H4 (cell line): Measurements from ENCODE around the gene JAZF1. TPM values are rescaled to one million over a fixed set of nuclear protein-coding genes. Genes with fewer than 3 reads are reported as not detected.
A peak's percentile ranks its signal among the peaks of the same experiment; 100 is the strongest.

Experiments used
- DNase-seq: peaks from one replicate; pipeline ENCODE4 v3.0.0-alpha.2; 2015; ENCODE audit warnings: low spot score
- total RNA-seq: library from RNA; depleted of rRNA; stranded (reverse); fragments of >200 nt; shearing (Covaris generic); gene quantifications from 2 replicates; pipeline ENCODE4 v1.2.3, GENCODE V29; 2014

The JAZF1 gene
- total RNA-seq, 1 experiment from 2014 or later = 20.6 TPM

GRCh38 chr7:27969346-27969745, 211.2 kb downstream of the JAZF1 start:
- DNase-seq = no peak

- no peak for DNase-seq
Measured at GRCh38 chr7:27967639-27968038, 213.0 kb downstream of the JAZF1 start.

GRCh38 chr7:27966219-27966780, 214.3 kb downstream of the JAZF1 start:
- DNase-seq = no peak

GRCh38 chr7:27965650-27966049, 214.9 kb downstream of the JAZF1 start:
- DNase-seq = no peak

- no peak for DNase-seq
Measured at GRCh38 chr7:27964820-27965219, 215.8 kb downstream of the JAZF1 start.

- DNase-seq = no peak
Measured at GRCh38 chr7:27963056-27963455, 217.5 kb downstream of the JAZF1 start.

GRCh38 chr7:27962273-27962672, 218.3 kb downstream of the JAZF1 start:
- no peak for DNase-seq

- DNase-seq = peak; percentile 96
Measured at GRCh38 chr7:27961255-27961654, 219.3 kb downstream of the JAZF1 start.

GRCh38 chr7:27960415-27960814, 220.2 kb downstream of the JAZF1 start:
- DNase-seq = no peak

- no peak for DNase-seq
Measured at GRCh38 chr7:27958933-27959548, 221.6 kb downstream of the JAZF1 start.

GRCh38 chr7:27955596-27955995, 225.0 kb downstream of the JAZF1 start:
- no peak for DNase-seq

- DNase-seq = no peak
Measured at GRCh38 chr7:27955011-27955410, 225.6 kb downstream of the JAZF1 start.

GRCh38 chr7:27953777-27954176, 226.8 kb downstream of the JAZF1 start:
- DNase-seq = no peak

GRCh38 chr7:27953361-27953760, 227.2 kb downstream of the JAZF1 start:
- DNase-seq = peak; percentile 38

- DNase-seq = no peak
Measured at GRCh38 chr7:27952456-27953285, 227.9 kb downstream of the JAZF1 start.

- no peak for DNase-seq
Measured at GRCh38 chr7:27950123-27950522, 230.5 kb downstream of the JAZF1 start.

- DNase-seq = no peak
Measured at GRCh38 chr7:27948861-27949260, 231.7 kb downstream of the JAZF1 start.

- no peak for DNase-seq
Measured at GRCh38 chr7:27947586-27948278, 232.9 kb downstream of the JAZF1 start.

- DNase-seq = no peak
Measured at GRCh38 chr7:27946351-27946750, 234.2 kb downstream of the JAZF1 start.

- DNase-seq = no peak
Measured at GRCh38 chr7:27945058-27945795, 235.4 kb downstream of the JAZF1 start.

- DNase-seq = no peak
Measured at GRCh38 chr7:27944643-27945042, 236.0 kb downstream of the JAZF1 start.

GRCh38 chr7:27943241-27943640, 237.4 kb downstream of the JAZF1 start:
- no peak for DNase-seq
